ENCODE data around the gene GRID2.

- TF ChIP-seq CTCF (IDR thresholded peaks at IDR 0.05) = no peak
- TF ChIP-seq POLR2AphosphoS5 (IDR thresholded peaks at IDR 0.05) = no peak
- no peak for TF ChIP-seq EP300 (IDR thresholded peaks at IDR 0.05; ENCODE audit: low read depth)
- no peak for TF ChIP-seq POLR2A (IDR thresholded peaks at IDR 0.05)
Observed at GRCh38 chr4:92529510-92529909, 225.7 kb downstream of the GRID2 start.

All from transverse colon (tissue), 4 donors.